Stimulated activated CD4-positive, alpha-beta T cell treated with anti-CD3 and anti-CD28 coated beads, Interleukin-2, amount 100 ng/mL, for 4 hours (primary cell): ENCODE data around the gene BCR.

Experiments
- DNase-seq: peaks from one replicate; pipeline ENCODE4 v3.0.0-alpha.2; 2020; ENCODE audit warnings: low read depth

BCR gene

DNA sequence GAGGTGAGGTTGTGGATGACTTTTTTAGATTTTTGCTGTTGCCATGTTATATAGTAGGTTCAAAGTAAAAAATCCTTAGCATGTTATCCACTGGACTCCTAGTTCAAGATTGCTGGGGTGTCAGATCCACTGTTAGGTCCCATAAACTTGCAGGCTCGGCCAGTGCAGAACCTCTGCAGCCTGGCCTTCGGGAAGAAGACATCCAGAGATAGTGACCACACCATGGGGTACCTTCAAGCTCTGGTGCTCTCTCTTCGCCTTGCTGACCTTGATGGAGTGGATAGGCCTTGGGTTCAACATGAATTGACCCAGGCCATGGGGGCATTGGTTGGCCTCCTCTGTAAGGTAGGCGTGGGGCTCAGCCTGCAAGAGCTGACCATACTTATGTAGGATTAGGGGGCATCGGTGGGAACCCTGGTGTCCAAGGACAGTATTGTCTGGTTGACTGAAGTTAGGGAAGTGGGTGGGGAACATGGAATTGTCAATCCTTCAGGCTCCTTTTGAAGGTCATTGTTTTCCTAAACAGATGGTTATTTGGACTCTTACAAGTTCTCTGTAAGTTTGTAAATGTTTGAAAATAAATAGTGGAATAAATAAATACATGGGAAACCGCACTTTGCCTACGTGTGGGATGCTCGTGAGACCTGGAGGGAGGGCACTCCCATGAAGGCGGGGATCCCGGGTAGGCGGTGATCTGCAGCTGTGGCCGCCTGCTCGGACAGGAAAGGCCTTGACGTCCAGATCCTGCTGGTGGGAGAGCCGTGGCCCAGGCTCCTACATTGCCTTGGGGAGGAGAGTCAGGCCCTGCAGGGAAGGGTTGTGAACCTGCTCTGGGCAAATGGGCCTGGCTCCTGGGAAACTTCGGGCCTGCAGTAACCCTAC, 37.1 kb downstream of the BCR start:
- no peak for DNase-seq

DNA sequence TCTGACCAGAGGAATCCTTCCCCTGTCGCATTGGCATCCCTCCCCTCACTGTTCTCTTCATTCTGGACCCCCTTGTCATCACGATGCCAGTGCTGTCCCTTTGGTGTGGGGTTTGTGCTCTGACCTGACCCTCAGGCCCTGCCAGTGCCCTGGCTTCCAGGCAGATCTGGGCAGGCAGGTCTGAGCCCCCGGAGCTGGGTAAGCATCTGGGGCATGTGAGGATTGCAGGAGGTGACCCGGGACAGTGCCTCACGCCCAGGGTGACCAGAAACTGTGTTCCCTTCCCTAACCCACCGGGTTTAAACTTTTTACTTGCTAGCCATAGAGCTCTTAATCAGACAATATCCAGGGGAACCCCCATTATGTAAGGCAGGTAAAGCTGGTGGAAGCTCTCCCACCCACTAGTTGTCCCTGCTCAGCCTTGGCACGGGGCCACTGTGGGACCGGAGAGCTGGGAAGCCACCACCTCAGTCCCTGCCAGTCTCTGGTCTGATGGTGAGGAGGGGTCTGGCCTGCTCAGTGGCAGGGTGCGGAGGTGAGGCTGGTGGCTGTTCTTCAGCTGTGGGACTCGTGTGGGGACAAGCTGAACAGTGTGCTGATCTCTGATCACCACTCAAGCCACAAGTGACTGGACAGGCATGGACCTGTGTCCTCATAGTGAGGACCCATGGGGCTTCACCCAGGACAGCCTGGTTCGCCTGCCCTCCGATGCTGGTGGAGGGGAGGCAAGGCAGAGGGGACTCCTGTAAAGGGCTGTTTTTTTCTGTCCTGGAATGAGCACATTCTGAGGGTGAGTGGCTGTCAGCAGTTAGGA, 38.0 kb downstream of the BCR start:
- DNase-seq, result no peak

DNA sequence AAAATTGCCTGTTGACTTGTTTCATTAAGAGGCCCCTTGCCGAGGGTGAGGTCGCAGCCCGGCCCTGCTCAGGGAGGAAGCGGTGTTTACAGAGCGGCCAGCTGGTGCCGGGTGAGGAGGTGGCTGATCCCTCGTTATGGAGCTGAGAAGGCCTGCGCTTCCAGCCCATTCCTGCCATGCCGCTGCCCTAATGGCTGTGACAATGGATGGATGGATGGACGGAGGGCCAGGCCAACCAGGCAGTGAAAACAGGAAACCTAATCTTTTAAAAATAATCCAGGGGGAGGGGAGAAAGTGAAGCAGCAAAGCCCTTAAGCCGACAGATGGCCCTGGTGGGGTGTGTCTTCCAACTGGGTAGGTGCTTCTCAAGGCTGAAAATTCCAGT, 38.5 kb downstream of the BCR start:
- no peak for DNase-seq

DNA sequence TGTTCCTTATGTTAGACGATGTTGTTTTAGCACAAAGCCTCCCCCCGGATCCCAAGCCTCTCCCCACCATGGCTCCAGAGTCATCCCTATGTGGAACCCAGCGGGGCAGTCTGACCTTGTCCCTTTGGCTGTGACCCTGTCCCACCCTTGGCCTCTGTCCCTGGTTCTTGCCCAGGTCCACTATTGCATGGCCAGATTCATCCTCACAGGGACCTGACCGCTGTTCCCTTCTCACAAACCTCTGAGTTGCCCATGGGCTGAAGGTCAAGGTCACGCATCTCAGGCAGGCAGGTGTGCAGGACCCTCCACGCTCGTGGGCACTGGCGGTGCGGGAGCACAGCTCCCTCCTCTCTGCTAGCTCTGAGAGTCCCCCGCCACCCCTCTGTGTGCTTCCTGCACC, 39.0 kb downstream of the BCR start:
- DNase-seq, result no peak

DNA sequence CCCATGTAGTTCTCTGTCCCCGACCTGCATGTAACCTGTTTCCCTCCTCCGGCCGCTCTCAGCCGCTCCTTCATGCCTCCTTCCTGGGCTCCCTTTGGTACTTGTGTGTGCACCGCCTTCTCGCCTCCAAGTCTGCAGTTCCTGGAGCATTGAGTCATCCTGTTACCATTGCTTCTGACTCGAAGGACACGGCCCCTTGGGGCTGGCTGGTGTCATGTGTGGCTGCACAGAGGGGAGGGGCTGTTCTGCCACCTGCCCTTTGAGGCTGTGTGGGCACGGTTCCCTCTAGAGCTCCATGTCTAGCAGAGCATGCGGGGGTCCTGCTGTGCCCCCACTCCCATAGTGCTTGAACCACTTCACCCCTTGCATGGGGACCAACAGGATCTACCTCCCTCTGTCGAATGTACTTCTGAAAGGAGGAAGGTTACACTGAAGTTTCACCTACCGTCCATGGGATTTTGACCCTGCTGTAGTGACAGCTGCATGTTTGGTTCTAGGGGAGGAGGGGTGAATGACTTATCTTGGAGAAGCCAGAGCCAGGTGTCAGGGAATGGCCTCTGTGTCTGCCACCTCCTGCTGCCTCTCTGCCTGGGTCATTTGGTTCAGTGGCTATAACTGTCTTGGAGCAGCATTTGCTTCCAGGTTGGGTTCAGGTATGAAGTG, 39.6 kb downstream of the BCR start:
- DNase-seq, result peak; percentile 34

DNA sequence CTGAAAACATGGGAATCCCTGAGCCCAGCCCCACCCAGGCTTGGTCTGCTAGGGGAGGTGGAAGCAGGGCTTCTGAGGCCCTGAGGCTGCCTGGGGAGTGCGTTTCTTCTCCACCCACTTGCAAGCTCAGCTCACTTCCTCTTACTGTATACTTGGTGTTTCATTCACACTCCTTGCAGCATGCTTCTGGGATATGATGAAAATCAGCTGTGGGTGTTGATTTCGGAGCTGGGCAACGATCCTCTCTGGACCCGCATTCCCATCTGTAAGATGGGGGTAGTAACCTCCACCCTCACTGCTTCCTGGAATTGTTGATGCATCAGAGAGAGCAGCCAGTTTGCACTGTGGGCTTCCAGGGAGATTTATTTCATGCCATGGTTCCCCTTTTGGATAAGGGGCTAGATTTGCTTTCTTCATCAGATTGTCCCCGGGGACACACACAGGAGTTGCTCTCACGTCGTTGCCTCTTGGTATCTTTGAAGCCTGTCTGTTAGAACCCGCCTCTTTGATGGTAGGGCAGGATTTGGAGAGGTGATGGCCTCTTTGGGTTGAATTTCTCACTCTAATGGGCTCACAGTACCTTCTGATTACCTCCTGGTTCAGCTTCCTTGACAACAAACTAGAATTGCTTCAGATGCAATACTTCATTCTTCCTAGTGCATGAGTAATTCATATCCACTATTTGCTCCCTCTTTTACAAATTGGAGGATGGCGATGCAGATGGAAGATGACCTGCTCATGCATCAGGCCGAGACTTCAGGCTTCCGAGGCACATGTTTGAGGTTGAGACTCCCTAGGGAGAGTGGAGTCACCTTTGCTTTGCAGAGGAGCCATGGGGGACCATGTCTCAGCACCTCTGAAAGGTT, 40.4 kb downstream of the BCR start:
- DNase-seq, result no peak

DNA sequence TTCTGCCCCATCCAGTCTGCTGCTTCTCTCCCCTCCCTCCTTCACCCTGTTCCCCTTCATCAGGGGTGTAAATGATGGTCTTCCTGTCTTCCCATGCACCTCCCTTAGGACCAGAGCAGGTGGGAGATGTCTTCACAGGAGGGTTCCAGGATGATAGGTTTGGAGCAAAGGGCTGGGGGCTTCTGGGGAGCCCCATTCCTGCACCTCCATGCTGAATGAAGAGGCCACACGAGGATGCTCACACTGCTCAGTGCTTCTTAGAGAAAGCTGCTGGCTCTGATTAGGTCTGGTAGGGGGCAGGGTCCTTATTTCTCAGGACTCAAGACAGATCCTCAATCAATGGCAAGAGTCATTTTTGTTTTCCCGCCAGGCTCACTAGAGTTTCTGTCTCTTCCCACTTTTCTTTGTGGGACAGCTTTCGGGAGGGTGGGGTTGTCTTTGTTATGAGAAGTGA, 41.1 kb downstream of the BCR start:
- no peak for DNase-seq

DNA sequence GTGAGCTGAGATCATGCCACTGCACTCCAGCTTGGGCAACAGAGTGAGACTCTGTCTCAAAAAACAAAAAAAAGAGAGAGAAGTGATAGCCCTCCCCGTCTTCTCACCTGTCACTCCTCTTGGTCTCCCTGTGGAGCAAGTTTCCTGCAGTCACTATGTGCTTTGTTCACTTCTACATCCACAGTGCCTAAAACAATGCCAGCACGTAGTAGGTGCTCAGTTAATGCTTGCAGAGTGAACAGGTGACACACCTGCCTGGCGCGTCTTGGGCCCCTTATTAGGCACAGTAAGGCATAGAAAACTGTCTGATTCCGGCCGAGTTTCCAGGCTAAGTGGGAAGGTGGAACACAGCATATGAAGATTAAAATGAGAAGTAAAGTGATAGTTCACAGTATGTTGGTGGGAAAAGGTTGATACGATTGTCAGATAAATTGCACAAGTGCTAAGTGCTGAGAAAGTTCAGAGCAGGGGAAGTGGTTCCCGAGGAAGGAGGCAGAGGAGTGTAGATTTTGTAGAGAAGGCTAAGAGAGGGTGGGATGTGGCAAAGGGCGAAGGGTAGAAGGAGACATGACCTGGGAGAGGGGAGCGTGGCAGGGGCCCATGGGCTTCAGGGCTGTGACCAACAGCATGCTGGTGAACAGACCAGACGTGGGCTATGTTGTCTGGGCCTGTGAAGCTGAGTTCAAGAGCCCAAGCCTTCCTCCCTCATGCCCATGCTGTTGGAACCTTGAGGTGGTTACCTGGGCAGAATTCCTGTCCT, 41.9 kb downstream of the BCR start:
- no peak for DNase-seq

DNA sequence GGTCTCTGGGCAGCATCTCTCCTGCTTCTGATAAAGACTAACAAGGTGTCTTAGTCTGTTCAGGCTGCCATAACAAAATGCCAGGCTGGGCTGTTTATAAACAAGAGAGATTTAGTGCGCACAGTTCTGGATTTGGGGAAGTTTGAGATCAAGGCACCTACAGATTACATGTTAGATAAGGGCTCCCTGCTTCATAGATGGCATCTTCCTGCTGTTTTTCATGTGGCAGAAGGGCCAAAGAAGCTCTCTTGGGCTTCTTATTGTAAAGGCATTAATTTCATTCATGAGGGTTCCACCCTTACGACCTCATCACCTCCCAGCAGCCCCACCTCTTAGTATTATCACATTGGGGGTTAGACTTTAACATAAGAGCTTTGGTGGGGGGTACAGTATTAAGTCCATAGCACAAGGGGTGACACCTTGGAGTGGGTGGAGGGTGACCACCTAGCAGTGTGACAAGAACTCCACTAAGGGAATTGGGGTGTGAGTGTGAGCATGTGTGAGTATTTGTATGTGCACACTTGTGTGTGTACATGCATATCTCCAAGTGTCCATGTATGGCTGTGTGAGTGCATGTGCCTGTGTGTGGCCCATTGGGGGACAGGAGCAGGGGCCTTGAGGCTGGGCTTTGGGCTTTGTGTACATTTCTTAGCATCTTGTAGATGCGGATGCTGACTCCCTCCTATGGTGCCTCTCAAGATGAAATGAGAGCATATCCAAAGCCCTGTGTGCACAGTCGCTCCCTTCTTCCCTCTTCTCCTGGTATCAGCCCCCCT, 42.7 kb downstream of the BCR start:
- DNase-seq, result no peak

DNA sequence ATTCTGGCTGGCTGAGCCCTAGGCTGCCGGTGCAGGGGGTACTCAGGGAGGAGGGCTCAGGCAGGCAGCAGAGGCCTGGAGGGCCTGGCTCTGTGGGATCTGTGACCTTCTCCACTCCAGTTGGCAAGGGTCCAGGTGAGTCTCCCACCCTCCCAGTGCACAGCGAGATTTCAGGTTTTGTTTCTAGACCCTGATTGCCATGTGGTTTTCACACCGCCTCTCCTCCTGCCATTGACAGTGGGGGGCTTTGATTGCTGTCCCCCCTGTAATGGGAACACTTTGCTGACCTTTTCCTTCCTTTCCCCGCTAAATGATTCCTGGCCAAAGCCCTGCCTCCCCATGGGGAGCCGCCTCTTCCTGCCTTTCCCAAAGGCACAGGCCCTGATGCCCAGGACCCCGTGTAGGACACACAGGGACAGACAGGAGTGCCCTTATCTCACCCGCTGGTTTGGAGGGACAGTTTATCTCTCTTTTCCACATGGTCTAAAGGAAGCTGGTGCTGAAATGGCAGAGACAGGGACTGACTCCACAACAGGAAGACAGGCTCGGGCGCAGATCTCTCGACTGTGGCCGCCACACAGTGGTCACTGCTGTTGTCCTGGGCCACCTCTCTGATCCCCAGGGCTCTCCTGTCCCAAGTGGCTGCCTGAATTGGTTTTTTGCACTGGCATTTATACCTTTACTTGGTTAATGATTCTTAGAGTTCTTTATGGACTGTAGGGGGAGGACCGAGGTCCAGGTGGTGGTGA, 43.4 kb downstream of the BCR start:
- DNase-seq, result no peak

DNA sequence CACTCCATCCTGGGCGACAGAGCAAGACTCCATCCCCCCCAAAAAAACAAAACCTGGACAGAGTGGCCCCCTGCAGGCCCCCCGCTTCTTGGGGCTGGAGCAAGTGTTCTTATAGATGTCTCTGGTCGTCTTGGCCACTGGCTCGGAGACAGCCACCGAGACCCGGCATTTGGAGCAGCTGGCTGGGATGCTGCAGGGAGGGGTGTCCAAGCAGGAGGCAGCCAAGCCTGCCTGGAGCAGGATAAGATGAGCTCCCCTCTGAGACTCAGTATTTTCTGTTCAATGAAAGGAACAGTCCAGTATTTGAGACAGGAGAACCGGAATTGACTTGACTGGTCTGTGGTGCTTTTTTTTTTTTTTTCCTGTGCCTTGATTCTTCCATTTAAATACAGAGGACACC, 44.5 kb downstream of the BCR start:
- DNase-seq, result no peak

DNA sequence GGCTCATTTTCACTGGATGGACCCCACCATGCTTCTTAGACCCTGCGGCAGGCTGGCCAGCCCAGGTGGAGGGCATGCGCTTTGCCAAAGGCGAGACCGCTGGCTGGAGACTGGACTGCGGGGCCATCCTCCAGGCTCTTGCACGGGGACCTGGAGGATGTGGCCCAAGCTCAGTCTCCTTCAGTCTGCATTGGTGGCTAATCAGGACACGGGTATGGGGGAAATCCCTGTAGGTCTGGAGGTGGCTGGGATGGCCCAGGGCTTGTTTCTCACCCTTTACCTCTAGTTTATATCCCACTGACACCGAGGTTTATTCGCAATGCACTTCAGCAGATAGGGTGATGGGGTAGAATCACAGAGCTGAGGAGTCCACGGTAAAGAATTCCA, 45.0 kb downstream of the BCR start:
- no peak for DNase-seq

DNA sequence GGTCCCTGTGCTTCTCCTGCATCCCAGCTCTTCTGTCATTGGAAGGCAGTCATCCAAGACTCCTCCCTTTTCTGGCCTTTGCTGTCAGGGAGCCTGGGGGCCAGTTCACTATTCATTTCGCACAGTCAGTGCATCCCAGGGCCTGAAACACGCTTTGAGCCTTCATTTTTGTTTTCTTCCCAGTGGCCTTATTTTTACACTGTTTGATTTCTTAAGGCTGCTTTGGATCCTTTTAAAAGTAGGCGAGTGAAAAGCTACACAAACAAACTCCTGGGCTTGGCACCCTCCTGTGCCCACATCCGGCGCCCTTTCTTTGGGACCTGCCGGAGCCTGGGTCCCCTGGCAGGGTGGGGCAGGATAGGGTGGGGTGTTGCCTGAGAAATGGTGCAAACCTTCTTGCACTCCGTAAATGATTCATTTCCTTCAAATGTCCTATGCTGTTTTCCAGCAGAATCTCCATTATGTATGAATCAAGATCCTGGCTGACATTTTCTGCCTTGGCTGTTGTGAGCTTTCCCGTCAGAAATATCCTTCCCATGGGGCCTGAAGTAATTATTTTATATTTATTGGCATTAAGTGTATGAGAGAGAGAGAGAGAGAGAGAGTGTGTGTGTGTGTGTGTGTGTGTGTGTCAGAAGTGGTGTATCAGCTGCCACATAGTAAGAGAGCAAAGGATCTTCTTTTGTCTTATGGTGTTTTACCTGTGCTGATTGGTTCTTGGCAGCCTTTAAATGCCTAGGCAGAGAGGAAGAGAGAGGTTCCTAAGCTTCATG, 45.6 kb downstream of the BCR start:
- DNase-seq, result no peak

DNA sequence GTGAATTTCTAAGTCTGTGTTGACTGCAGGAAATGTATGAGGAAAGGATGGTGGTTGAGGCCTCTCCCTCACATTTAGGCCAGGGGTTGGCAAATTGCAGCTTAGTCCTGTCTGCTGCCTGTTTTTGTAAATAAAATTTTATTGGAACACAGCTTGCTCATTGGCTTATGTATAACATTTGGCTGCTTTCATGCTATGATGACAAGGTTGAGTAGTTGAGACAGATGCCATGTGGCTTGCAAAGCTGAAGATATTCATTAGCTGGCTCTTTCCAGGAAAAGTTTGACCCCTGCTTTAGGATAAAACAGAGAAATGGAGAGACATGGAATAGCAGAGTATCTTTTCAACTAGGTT, 46.2 kb downstream of the BCR start:
- no peak for DNase-seq

DNA sequence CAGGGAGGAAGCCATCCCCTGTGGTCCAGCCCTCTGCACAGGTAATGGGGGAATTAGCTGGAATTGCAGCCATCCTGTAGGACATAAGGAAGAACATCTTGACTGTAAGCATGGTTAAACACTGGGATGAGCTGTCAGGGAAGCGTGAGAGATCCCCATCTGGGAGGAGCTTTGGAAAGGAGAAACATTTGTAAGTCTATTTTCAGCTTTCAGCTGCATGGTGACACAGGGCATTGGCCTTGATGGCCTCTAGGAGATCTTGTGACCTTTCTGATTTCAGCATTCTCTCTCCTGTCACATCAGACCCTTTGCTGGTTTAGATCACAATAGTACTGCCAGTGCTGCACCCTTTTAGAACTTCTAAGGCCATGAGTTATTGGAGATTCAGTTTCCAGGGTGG, 47.1 kb downstream of the BCR start:
- DNase-seq, result no peak

DNA sequence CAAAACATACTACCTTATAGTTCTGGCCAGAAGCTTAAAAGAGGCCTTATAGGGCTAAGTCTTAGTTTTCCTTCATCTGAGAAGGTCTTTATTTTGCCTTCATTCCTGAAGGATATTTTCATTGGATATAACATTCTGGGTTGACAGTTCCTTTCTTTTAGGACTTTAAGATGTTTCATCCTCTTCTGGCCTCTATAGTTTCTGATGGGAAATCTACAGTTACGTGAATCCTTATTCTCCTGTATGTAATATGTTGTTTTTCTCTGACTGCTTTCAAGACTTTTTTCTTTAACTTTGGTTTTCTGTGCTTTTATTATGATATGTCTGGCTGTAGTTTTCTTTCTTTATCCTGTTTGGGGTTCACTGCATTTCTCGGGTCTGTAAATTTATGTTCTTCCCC, 48.2 kb downstream of the BCR start:
- no peak for DNase-seq

DNA sequence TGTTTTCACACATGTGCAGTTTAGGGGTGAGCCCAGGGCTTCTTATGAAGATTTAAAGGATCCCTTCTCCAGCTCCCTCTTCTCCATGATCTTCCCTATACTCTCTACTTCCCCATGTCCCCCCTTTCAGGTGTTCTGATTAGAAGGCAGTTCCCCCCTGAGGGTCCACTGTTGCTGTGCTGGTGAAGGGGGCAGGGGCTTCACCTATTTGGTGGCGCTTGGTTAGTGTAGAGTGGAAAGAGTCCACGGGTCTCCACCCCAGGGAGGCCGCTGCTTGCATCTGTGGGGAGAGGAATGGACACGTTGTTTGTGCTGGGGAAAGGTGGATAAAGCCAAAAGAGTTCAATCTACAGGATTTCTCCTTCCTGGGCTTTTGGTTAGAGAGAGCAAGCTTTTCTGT, 49.3 kb downstream of the BCR start:
- DNase-seq, result no peak

DNA sequence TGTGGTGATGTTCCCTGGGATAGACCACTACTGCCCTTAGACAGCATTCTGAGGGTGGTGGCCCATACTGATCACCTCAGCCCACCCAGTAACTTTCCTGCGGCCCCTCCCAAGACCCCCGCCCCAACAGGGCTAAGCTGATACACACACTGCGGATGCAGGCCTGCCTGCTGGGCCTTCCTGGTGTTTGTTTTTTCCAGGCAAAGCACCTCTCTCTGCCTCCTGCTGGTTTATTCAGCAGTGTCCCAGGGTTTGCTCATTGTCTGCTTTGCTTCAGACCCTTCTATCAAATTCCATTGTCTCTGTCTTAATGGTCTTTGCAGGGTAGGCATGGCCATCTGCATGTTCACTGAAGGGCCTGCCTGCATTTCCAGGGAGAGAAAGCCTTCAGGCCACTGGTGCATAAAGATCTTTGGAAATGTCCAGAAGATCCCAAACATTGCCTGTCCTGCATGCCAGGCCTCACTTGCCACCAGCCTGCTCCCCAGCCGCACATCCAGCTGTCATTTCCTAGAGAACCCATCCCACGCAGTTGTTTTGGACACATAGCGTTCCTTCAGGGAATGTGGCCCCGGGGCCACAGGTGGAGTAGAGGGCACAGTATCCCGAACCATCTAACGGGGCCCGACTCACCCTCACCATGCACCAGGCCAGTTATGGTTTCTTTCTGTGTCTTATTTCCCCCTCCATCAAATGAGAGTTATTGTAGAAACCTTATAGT, 50.2 kb downstream of the BCR start:
- DNase-seq, result no peak
